ENCODE data around the gene GNG10. TPM values are rescaled to one million over a fixed set of nuclear protein-coding genes. Genes with fewer than 3 reads are reported as not detected.

GNG10 gene
- total RNA-seq, 2 experiments from 2014 or later = 21.7 to 22.1 TPM

GRCh38 chr9:111631214-111631971 is 30.0 kb upstream of the GNG10 start, which contains the start of gene DNAJC25:
DNAJC25 (plus strand) TSS chr9:111631334; CDS start chr9:111631408, 74 bp downstream.
- H3K27me3 Mint-ChIP-seq = no peaks in the 10 kb centered on the region
- CTCF ChIA-PET = interaction anchor here (1.2 to 2.6 kb wide), 6 partner anchors 10 to 443 kb away, joined by 3 to 12 read pairs (median 5); partner anchors contain the start of gene GNG10
- peak within 1 kb of the TSS; percentile 74 for H3K27ac Mint-ChIP-seq
- DNase-seq = peak; percentile 98
- no peaks in the 10 kb centered on the region for H3K9me3 Mint-ChIP-seq
- peak within 1 kb of the TSS; percentile 90 for H3K4me3 Mint-ChIP-seq
- POLR2A ChIA-PET = interaction anchor here (0.9 to 2.5 kb wide), 5 partner anchors 18 to 1375 kb away, joined by 3 to 21 read pairs (median 5); partner anchors contain the start of genes ECPAS, GNG10 and TXN
- H3K36me3 Mint-ChIP-seq = peaks cover 2% of the 10 kb centered on the region
- peaks cover 43% of the 10 kb centered on the region for H3K4me1 Mint-ChIP-seq (ENCODE audit: low read depth)
- intact Hi-C loops (cut with micrococcal nuclease) = loop anchor here (1.0 to 10.0 kb wide), 9 partner anchors 31 to 1119 kb away; partner anchors contain the start of genes HSDL2, PTBP3, SNX30 and UGCG

DNA sequence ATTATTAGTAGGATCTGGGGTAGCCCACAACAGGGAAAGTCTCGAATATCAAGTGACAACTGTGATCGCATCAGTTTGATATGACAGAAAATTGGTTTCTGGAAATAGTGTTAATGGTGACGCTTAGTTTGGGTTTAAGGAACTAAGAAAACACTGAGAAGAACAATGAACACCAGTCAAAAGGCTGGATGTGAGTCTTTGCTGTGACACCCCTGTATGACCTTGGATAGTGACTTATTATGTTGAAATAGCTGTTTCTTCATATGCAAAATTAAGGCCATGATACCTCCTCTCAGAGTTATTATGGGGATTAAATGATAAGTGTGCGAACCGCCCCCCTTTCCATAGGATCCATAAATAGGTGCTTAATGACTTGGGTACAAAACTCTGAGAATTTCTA is 29.3 kb upstream of the GNG10 start:
- no peaks in the 10 kb centered on the region for H3K9me3 Mint-ChIP-seq
- H3K27me3 Mint-ChIP-seq = no peaks in the 10 kb centered on the region
- intact Hi-C loops (cut with micrococcal nuclease) = loop anchor here (5.0 to 10.0 kb wide), 4 partner anchors 105 to 700 kb away; partner anchors contain the start of genes PTBP3, UGCG and ZNF483
- peak overlapping the region; percentile 74 for H3K27ac Mint-ChIP-seq
- POLR2A ChIA-PET = interaction anchor here (1.3 to 2.5 kb wide), 4 partner anchors 30 to 1376 kb away, joined by 5 to 21 read pairs (median 6); partner anchors contain the start of genes ECPAS, GNG10 and TXN
- peaks cover 43% of the 10 kb centered on the region for H3K4me1 Mint-ChIP-seq (ENCODE audit: low read depth)
- CTCF ChIA-PET = interaction anchor here (1.2 to 2.6 kb wide), 5 partner anchors 11 to 443 kb away, joined by 3 to 12 read pairs (median 6); partner anchors contain the start of gene GNG10
- peaks cover 2% of the 10 kb centered on the region for H3K36me3 Mint-ChIP-seq
- no peak for DNase-seq
- H3K4me3 Mint-ChIP-seq = peak overlapping the region; percentile 90

GRCh38 chr9:111632695-111633388 is 28.6 kb upstream of the GNG10 start:
- Mint-ChIP-seq H3K27ac (no peak overlapping the region), H3K27me3 (no peaks in the 10 kb centered on the region), H3K36me3 (peaks cover 2% of the 10 kb centered on the region), H3K9me3 (no peaks in the 10 kb centered on the region), H3K4me3 (peak overlapping the region; percentile 90), H3K4me1 (ENCODE audit: low read depth) (peaks cover 43% of the 10 kb centered on the region)
- POLR2A ChIA-PET = interaction anchor here (2.1 to 2.5 kb wide), 2 partner anchors 29 to 150 kb away, joined by 7 to 21 read pairs; partner anchors contain the start of genes ECPAS and GNG10
- no peak for DNase-seq
- CTCF ChIA-PET = interaction anchor here (0.8 to 2.6 kb wide), 2 partner anchors 29 to 35 kb away, joined by 3 to 12 read pairs; partner anchors contain the start of gene GNG10
- intact Hi-C loops (cut with micrococcal nuclease) = loop anchor here (5.0 to 10.0 kb wide), 4 partner anchors 106 to 699 kb away; partner anchors contain the start of genes PTBP3, UGCG and ZNF483

DNA sequence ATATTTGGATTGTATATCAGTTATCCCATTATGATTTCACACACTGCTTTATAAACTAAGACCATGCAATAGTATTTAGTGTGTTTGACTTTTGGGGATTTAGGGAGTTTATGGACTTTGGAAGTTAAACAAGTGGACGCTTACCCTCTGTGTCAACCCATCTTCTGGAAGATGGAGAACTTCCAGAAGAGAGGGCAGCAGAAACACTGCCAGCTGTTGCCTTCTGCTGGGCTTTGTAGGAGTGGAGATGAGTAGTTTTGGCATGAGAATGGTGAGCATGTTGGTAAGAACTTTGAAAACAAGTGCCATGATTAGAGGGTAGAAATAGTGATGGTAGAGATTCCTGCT is 28.0 kb upstream of the GNG10 start:
- Mint-ChIP-seq H3K27ac (no peak overlapping the region), H3K36me3 (peaks cover 2% of the 10 kb centered on the region), H3K27me3 (no peaks in the 10 kb centered on the region), H3K9me3 (no peaks in the 10 kb centered on the region), H3K4me1 (ENCODE audit: low read depth) (peaks cover 43% of the 10 kb centered on the region), H3K4me3 (peak overlapping the region; percentile 3)
- CTCF ChIA-PET = interaction anchor here (0.8 kb wide), 1 partner anchor 35 kb away, joined by 3 read pairs; no protein-coding TSS in a partner anchor
- intact Hi-C loops (cut with micrococcal nuclease) = loop anchor here (5.0 to 10.0 kb wide), 4 partner anchors 106 to 699 kb away; partner anchors contain the start of genes PTBP3, UGCG and ZNF483
- POLR2A ChIA-PET = no interaction called here
- DNase-seq = no peak

- no peak overlapping the region for H3K27ac Mint-ChIP-seq
- peaks cover 2% of the 10 kb centered on the region for H3K36me3 Mint-ChIP-seq
- ChIA-PET POLR2A (no interaction called here), CTCF (no interaction called here)
- no peak overlapping the region for H3K4me3 Mint-ChIP-seq
- H3K27me3 Mint-ChIP-seq = no peaks in the 10 kb centered on the region
- intact Hi-C loops (cut with micrococcal nuclease) = loop anchor here (5.0 to 10.0 kb wide), 4 partner anchors 108 to 697 kb away; partner anchors contain the start of genes PTBP3, UGCG and ZNF483
- DNase-seq = no peak
- no peaks in the 10 kb centered on the region for H3K9me3 Mint-ChIP-seq
- peaks cover 43% of the 10 kb centered on the region for H3K4me1 Mint-ChIP-seq (ENCODE audit: low read depth)
Measured at GRCh38 chr9:111634860-111635259, 26.5 kb upstream of the GNG10 start.

- no peaks in the 10 kb centered on the region for H3K9me3 Mint-ChIP-seq
- peaks cover 35% of the 10 kb centered on the region for H3K4me1 Mint-ChIP-seq (ENCODE audit: low read depth)
- no peak for DNase-seq
- ChIA-PET CTCF (interaction anchor here (1.8 kb wide), 1 partner anchor 39 kb away, joined by 4 read pairs; no protein-coding TSS in a partner anchor), POLR2A (interaction anchor here (1.0 kb wide), 1 partner anchor 24 kb away, joined by 3 read pairs; the partner anchor contains the start of gene GNG10)
- H3K27ac Mint-ChIP-seq = no peak overlapping the region
- intact Hi-C loops (cut with micrococcal nuclease) = loop anchor here (10.0 kb wide), 1 partner anchor 107 kb away; no protein-coding TSS in a partner anchor
- peaks cover 2% of the 10 kb centered on the region for H3K36me3 Mint-ChIP-seq
- no peaks in the 10 kb centered on the region for H3K27me3 Mint-ChIP-seq
- H3K4me3 Mint-ChIP-seq = no peak overlapping the region
Measured at GRCh38 chr9:111637421-111637950, 23.9 kb upstream of the GNG10 start.

DNA sequence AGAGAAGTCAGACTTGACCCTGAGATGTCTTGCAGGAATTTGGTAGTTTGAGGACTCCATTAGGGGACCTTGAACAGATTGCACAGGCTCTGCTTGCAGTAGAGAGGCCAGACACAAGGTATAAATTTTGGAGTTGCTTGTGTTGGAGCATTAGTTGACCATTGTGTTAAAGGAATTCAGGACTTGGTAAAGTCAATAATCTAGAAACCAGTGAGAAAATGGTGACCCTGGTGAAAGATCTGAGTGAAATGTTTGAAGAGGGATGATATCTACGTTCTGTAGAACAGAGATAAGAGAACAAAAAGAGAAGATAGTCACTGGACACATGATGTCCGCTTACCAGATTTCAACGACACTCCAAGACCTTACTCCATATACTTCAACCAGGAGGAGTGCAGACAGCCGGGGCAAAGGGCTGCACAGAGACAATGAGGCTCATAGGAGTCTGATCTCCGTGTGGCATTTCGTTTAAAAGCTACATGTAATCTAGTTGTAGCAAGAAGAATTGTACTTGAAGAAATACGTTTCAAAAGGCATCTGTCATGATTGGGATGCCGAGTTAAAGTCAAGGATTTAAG is 17.1 kb upstream of the GNG10 start:
- intact Hi-C loops (cut with micrococcal nuclease) = no loop called here
- Mint-ChIP-seq H3K36me3 (peaks cover 14% of the 10 kb centered on the region), H3K27me3 (no peaks in the 10 kb centered on the region), H3K27ac (no peak overlapping the region), H3K4me1 (ENCODE audit: low read depth) (peaks cover 2% of the 10 kb centered on the region), H3K9me3 (no peaks in the 10 kb centered on the region), H3K4me3 (no peak overlapping the region)
- ChIA-PET POLR2A (interaction anchor here (0.6 kb wide), 1 partner anchor 710 kb away, joined by 3 read pairs; no protein-coding TSS in a partner anchor), CTCF (interaction anchor here (1.1 kb wide), 1 partner anchor 17 kb away, joined by 3 read pairs; the partner anchor contains the start of gene GNG10)
- DNase-seq = no peak

DNA sequence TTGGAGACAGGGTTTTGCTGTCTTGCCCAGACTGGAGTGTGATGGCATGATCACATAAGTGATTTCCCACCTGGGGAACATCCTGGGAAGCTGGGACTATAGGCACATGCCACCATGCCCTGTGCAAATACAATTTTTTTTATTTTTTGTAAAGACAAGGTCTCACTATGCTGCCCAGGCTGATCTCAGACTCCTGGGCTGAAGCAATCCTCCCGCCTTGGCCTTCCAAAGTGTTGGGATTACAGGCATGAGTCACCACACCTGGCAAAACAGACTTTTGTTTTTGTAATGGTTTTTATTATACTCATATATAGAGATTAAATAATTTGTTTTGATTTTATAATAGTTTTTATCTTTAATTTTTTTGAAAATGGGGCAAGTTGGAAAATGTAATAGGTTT is 15.6 kb upstream of the GNG10 start:
- Mint-ChIP-seq H3K4me3 (no peak overlapping the region), H3K9me3 (no peaks in the 10 kb centered on the region), H3K4me1 (ENCODE audit: low read depth) (peaks cover 2% of the 10 kb centered on the region), H3K27me3 (no peaks in the 10 kb centered on the region), H3K36me3 (peaks cover 20% of the 10 kb centered on the region), H3K27ac (no peak overlapping the region)
- ChIA-PET CTCF (no interaction called here), POLR2A (no interaction called here)
- intact Hi-C loops (cut with micrococcal nuclease) = no loop called here
- no peak for DNase-seq

- intact Hi-C loops (cut with micrococcal nuclease) = no loop called here
- peaks cover 21% of the 10 kb centered on the region for H3K36me3 Mint-ChIP-seq
- H3K4me3 Mint-ChIP-seq = no peak overlapping the region
- CTCF ChIA-PET = no interaction called here
- peaks cover 2% of the 10 kb centered on the region for H3K4me1 Mint-ChIP-seq (ENCODE audit: low read depth)
- H3K27me3 Mint-ChIP-seq = no peaks in the 10 kb centered on the region
- DNase-seq = no peak
- H3K9me3 Mint-ChIP-seq = no peaks in the 10 kb centered on the region
- no peak overlapping the region for H3K27ac Mint-ChIP-seq
- POLR2A ChIA-PET = no interaction called here
Measured at GRCh38 chr9:111646417-111646816, 15.0 kb upstream of the GNG10 start.

GRCh38 chr9:111648066-111648465 is 13.3 kb upstream of the GNG10 start:
- H3K27me3 Mint-ChIP-seq = no peaks in the 10 kb centered on the region

DNA sequence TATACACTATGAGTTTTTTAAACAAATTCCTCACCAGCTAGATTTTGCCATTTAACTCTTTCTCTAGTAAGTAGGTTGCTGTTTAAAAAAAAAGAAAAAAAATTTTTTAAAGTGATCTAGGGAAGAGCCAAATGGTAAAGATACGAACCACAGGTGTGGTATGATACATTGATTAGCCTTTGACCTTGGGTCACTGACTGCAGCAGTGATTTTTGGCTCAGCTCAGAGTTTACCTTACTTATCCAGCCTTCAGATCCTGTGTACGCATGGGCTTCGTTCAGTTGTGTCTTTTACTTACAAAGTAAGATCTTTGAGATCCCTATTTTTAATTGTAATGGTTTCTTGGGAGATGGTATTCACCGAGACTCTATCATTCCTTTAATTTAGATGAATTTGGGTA is 12.4 kb upstream of the GNG10 start:
- CTCF ChIA-PET = no interaction called here
- intact Hi-C loops (cut with micrococcal nuclease) = no loop called here
- H3K36me3 Mint-ChIP-seq = peaks cover 25% of the 10 kb centered on the region
- POLR2A ChIA-PET = interaction anchor here (0.6 kb wide), 1 partner anchor 67 kb away, joined by 4 read pairs; no protein-coding TSS in a partner anchor
- no peaks in the 10 kb centered on the region for H3K9me3 Mint-ChIP-seq
- H3K27me3 Mint-ChIP-seq = no peaks in the 10 kb centered on the region
- H3K27ac Mint-ChIP-seq = no peak overlapping the region
- H3K4me3 Mint-ChIP-seq = no peak overlapping the region
- peaks cover 2% of the 10 kb centered on the region for H3K4me1 Mint-ChIP-seq (ENCODE audit: low read depth)
- no peak for DNase-seq

More at GRCh38 chr9:111648066-111648465, 13.3 kb upstream of the GNG10 start:
- intact Hi-C loops (cut with micrococcal nuclease) = no loop called here
- Mint-ChIP-seq H3K36me3 (peaks cover 23% of the 10 kb centered on the region), H3K4me1 (ENCODE audit: low read depth) (peaks cover 2% of the 10 kb centered on the region), H3K4me3 (no peak overlapping the region), H3K27ac (no peak overlapping the region), H3K9me3 (no peaks in the 10 kb centered on the region)
- no peak for DNase-seq
- ChIA-PET CTCF (no interaction called here), POLR2A (no interaction called here)
